ENCODE results near the gene PACRG. TPM values are rescaled to one million over a fixed set of nuclear protein-coding genes. Genes with fewer than 3 reads are reported as not detected.

Gene PACRG
- total RNA-seq, 3 donors from 2014 or later, result 0.64 to 6.4 (median 4.6) TPM

DNA sequence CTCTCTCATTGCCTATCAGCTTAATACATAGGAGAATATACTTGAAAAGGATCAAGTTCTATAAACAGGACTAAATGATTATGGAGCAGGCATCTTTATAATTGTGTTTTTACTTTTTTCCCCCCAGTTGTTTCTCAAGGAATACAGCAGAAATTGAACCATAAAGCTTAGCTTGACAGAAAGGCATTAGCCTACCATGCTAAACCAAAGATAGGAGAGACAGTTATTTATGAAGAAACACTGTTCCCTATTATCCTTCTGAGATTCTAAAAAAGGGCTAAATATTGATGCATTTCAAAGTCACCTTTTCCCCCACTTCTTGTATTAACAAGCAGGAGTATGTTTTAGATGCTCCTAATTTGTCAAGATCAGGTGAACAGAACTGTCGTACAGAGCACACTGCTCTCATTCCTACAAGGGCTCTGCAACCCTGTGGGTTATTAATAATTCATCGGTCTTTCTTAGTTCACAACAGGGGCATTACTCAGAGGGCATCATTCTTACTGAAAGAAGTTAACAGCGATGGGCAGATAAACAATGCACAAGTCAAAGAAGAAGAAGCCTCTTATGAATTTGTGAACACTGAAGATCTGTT, 38.9 kb upstream of the PACRG start:
- intact Hi-C loops (cut with DNase I; ENCODE audit: low total_unique reads), result no loop called here
- Histone ChIP-seq H3K27ac (no peak overlapping the region), H3K27me3 (no peaks in the 10 kb centered on the region)

GRCh38 chr6:162690158-162690557, 37.6 kb upstream of the PACRG start:
- no peaks in the 10 kb centered on the region for H3K27me3 ChIP-seq
- TF ChIP-seq POLR2A (IDR thresholded peaks at IDR 0.05), result no peak
- TF ChIP-seq POLR2AphosphoS5 (IDR thresholded peaks at IDR 0.05), result no peak
- TF ChIP-seq, protein P1, sequence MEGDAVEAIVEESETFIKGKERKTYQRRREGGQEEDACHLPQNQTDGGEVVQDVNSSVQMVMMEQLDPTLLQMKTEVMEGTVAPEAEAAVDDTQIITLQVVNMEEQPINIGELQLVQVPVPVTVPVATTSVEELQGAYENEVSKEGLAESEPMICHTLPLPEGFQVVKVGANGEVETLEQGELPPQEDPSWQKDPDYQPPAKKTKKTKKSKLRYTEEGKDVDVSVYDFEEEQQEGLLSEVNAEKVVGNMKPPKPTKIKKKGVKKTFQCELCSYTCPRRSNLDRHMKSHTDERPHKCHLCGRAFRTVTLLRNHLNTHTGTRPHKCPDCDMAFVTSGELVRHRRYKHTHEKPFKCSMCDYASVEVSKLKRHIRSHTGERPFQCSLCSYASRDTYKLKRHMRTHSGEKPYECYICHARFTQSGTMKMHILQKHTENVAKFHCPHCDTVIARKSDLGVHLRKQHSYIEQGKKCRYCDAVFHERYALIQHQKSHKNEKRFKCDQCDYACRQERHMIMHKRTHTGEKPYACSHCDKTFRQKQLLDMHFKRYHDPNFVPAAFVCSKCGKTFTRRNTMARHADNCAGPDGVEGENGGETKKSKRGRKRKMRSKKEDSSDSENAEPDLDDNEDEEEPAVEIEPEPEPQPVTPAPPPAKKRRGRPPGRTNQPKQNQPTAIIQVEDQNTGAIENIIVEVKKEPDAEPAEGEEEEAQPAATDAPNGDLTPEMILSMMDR (IDR thresholded peaks at IDR 0.05), result no peak
- H3K27ac ChIP-seq, result no peak overlapping the region
- no peak overlapping the region for H3K4me3 ChIP-seq
- H3K36me3 ChIP-seq, result no peaks in the 10 kb centered on the region
- no peak for DNase-seq (ENCODE audit: low spot score in 2 of 2)
- H3K9me3 ChIP-seq, result no peaks in the 10 kb centered on the region
- H3K4me1 ChIP-seq, result no peaks in the 10 kb centered on the region
- intact Hi-C loops (cut with DNase I; ENCODE audit: low total_unique reads), result no loop called here

More for the DNA sequence above, 38.9 kb upstream of the PACRG start:
- H3K4me1 ChIP-seq, result no peaks in the 10 kb centered on the region
- DNase-seq (ENCODE audit: low spot score in 2 of 2), result no peak
- H3K4me3 ChIP-seq, result no peak overlapping the region
- no peaks in the 10 kb centered on the region for H3K9me3 ChIP-seq
- TF ChIP-seq POLR2AphosphoS5 (IDR thresholded peaks at IDR 0.05), result no peak
- no peak for TF ChIP-seq POLR2A (IDR thresholded peaks at IDR 0.05)
- TF ChIP-seq, protein P1 (IDR thresholded peaks at IDR 0.05), result no peak
- H3K36me3 ChIP-seq, result no peaks in the 10 kb centered on the region

GRCh38 chr6:162697872-162698403, 29.8 kb upstream of the PACRG start:
- intact Hi-C loops (cut with DNase I; ENCODE audit: low total_unique reads), result no loop called here
- DNase-seq (ENCODE audit: low spot score in 2 of 2), result no peak
- no peak for TF ChIP-seq POLR2A (IDR thresholded peaks at IDR 0.05)
- TF ChIP-seq, protein P1 (IDR thresholded peaks at IDR 0.05), result no peak
- TF ChIP-seq POLR2AphosphoS5 (IDR thresholded peaks at IDR 0.05), result no peak
- H3K27me3 ChIP-seq, result no peaks in the 10 kb centered on the region
- no peaks in the 10 kb centered on the region for H3K36me3 ChIP-seq
- H3K9me3 ChIP-seq, result no peaks in the 10 kb centered on the region
- H3K4me1 ChIP-seq, result no peaks in the 10 kb centered on the region
- H3K27ac ChIP-seq, result no peak overlapping the region
- H3K4me3 ChIP-seq, result no peak overlapping the region

- DNase-seq (ENCODE audit: low spot score in 2 of 2), result no peak
- Histone ChIP-seq H3K27ac (no peak overlapping the region), H3K4me1 (no peaks in the 10 kb centered on the region), H3K4me3 (no peak overlapping the region), H3K36me3 (no peaks in the 10 kb centered on the region), H3K27me3 (no peaks in the 10 kb centered on the region), H3K9me3 (no peaks in the 10 kb centered on the region)
- TF ChIP-seq, protein P1 (IDR thresholded peaks at IDR 0.05), result no peak
- TF ChIP-seq POLR2AphosphoS5 (IDR thresholded peaks at IDR 0.05) (no peak), POLR2A (IDR thresholded peaks at IDR 0.05) (no peak)
- intact Hi-C loops (cut with DNase I; ENCODE audit: low total_unique reads), result no loop called here
These were observed 29.3 kb upstream of the PACRG start for GRCh38 chr6:162698440-162698839.

- Histone ChIP-seq H3K9me3 (no peaks in the 10 kb centered on the region), H3K4me3 (no peak overlapping the region), H3K27me3 (no peaks in the 10 kb centered on the region), H3K27ac (no peak overlapping the region), H3K36me3 (no peaks in the 10 kb centered on the region), H3K4me1 (no peaks in the 10 kb centered on the region)
- no peak for DNase-seq (ENCODE audit: low spot score in 2 of 2)
- TF ChIP-seq POLR2A (IDR thresholded peaks at IDR 0.05), result no peak
- no peak for TF ChIP-seq POLR2AphosphoS5 (IDR thresholded peaks at IDR 0.05)
- TF ChIP-seq, protein P1 (IDR thresholded peaks at IDR 0.05), result no peak
- intact Hi-C loops (cut with DNase I; ENCODE audit: low total_unique reads), result no loop called here
These were observed 27.8 kb upstream of the PACRG start for GRCh38 chr6:162699961-162700360.
